Endodermal cell (in vitro differentiated cells): ENCODE measurements around the gene CDH23. TPM values are rescaled to one million over a fixed set of nuclear protein-coding genes. Genes with fewer than 3 reads are reported as not detected.

Experiments used
- DNase-seq: peaks from one replicate; pipeline ENCODE4 v3.0.0-alpha.2; 2017
- H3K27ac ChIP-seq: 2 replicates; pipeline ENCODE4 v1.5.1; 2013; ENCODE audit warnings: mild to moderate bottlenecking, low read depth, low read length, moderate library complexity
- H3K27me3 ChIP-seq: 2 replicates; pipeline ENCODE4 v1.6.1; 2013; ENCODE audit warnings: mild to moderate bottlenecking, low read length, moderate library complexity; ENCODE audit not compliant: insufficient read depth, control insufficient read depth, poor library complexity, severe bottlenecking
- H3K36me3 ChIP-seq: 2 replicates; pipeline ENCODE4 v1.7.0; 2013; ENCODE audit warnings: mild to moderate bottlenecking, low read length, moderate library complexity; ENCODE audit not compliant: control insufficient read depth, insufficient read depth
- H3K4me1 ChIP-seq: one replicate; pipeline ENCODE4 v1.7.0; 2013; ENCODE audit warnings: low read length; ENCODE audit not compliant: control insufficient read depth, insufficient read depth
- H3K4me3 ChIP-seq: 2 replicates; pipeline ENCODE4 v1.5.1; 2013; ENCODE audit warnings: mild to moderate bottlenecking, low read length, moderate library complexity
- H3K9ac ChIP-seq: 2 replicates; pipeline ENCODE4 v1.6.1; 2013; ENCODE audit warnings: mild to moderate bottlenecking, low read length, moderate library complexity; ENCODE audit not compliant: poor library complexity, severe bottlenecking; ENCODE audit errors: extremely low read depth
- H3K9me3 ChIP-seq: 2 replicates; pipeline ENCODE4 v1.6.1; 2013; ENCODE audit warnings: mild to moderate bottlenecking, low read length, moderate library complexity; ENCODE audit not compliant: control insufficient read depth
- H3K27ac Mint-ChIP-seq: 2 replicates; pipeline ENCODE4 v1.8.0; 2020; ENCODE audit warnings: mixed read lengths
- H3K27me3 Mint-ChIP-seq: 2 replicates; pipeline ENCODE4 v1.8.0; 2021; ENCODE audit warnings: mild to moderate bottlenecking, mixed read lengths; ENCODE audit not compliant: insufficient read depth
- H3K36me3 Mint-ChIP-seq: 2 replicates; pipeline ENCODE4 v1.8.0; 2020; ENCODE audit warnings: low read depth, mixed read lengths
- H3K4me1 Mint-ChIP-seq: 2 replicates; pipeline ENCODE4 v1.8.0; 2020; ENCODE audit warnings: mixed read lengths
- H3K4me3 Mint-ChIP-seq: 2 replicates; pipeline ENCODE4 v1.8.0; 2020; ENCODE audit warnings: mild to moderate bottlenecking, moderate library complexity, mixed read lengths
- H3K9me3 Mint-ChIP-seq: 2 replicates; pipeline ENCODE4 v1.8.0; 2020; ENCODE audit warnings: mild to moderate bottlenecking, mixed read lengths
- CTCF ChIP-seq: fragments of 200-600 bp; sonication (generic); conservative IDR thresholded peaks from 2 replicates; pipeline ENCODE4 v1.5.0; 2021; ENCODE audit warnings: antibody characterized with exemption, mild to moderate bottlenecking
- WGBS, 2 experiments: methylation state at CpG; one replicate each; pipeline versions ENCODE4 v1.1.5 to v1.1.7; 2013; ENCODE audit warnings: missing lambda C conversion rate in 2 of 2, mixed read lengths in 1 of 2; ENCODE audit not compliant: insufficient coverage in 1 of 2, insufficient read length in 1 of 2; 5-methylcytosine and 5-hydroxymethylcytosine counted together
- total RNA-seq, 2 donors: library from RNA; stranded (reverse); fragmentation: NEBNext Ultra II Directional in 1 of 2; extraction: Animal tissue kit (Norgen Biotek cat#: 25700) in 1 of 2; gene quantifications; 2 replicates in 1 of 2; 3 replicates in 1 of 2; pipeline ENCODE4 v1.2.1, GENCODE V29; 2021

CDH23 gene
- total RNA-seq, 2 donors from 2014 or later: 2.1 to 4.2 TPM

DNA sequence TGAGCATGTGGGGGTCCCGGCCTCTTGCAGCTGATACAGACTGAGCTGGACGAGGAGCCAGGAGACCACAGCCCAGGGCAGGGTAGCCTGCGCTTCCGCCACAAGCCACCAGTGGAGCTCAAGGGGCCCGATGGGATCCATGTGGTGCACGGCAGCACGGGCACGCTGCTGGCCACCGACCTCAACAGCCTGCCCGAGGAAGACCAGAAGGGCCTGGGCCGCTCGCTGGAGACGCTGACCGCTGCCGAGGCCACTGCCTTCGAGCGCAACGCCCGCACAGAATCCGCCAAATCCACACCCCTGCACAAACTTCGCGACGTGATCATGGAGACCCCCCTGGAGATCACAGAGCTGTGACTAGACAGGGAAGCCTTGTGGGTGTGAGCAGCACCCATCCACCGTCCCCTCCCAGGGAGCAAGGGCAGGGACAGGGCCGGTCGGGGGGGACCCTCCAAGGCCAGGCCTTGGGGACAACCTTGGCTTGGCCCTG, 418.2 kb downstream of the CDH23 start:
- Histone ChIP-seq H3K27me3 (no peaks in the 10 kb centered on the region), H3K27ac (no peak overlapping the region), H3K9me3 (no peaks in the 10 kb centered on the region), H3K4me3 (no peak overlapping the region), H3K36me3 (peaks cover 55% of the 10 kb centered on the region), H3K4me1 (no peaks in the 10 kb centered on the region), H3K9ac (no peak overlapping the region)
- no peaks in the 10 kb centered on the region for H3K27me3 Mint-ChIP-seq
- no peak overlapping the region for H3K4me3 Mint-ChIP-seq
- H3K27ac Mint-ChIP-seq: no peak overlapping the region
- DNase-seq: peak; percentile 76
- no peaks in the 10 kb centered on the region for H3K4me1 Mint-ChIP-seq
- peaks cover 52% of the 10 kb centered on the region for H3K36me3 Mint-ChIP-seq
- H3K9me3 Mint-ChIP-seq: no peaks in the 10 kb centered on the region
- peak; percentile 59 for TF ChIP-seq CTCF
- 95 to 98% methylated on average over 17 to 26 of the region's 26 CpGs for WGBS, 2 experiments

DNA sequence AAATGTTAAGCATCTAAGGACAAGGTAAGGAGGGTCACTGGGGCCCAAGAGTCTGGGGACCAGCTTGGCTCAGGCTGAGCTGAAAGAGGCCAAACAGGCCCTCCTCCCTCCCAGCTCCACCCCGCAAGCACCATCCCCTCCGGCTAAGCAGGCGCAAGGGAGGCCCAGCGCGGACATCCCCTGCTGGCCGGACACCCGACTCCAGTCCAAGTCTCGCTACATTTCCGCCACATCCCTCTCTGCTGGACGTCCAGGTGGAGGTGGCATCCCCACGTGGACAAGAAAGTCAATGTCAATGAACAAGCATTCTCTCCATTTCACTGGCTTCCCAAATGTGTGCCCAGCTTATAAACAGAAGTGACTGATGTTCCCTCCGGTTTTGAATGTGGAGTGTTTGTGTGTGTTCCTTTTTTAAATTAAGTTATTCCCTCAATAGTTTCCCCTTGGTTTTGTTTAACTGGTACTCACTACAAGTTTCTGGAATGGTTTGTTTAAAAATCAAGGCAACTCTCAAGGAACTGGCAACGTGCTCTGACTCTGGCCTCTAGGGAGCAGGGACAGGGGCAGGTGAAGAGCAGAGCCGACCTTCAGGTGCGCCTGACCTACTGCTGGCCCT, 418.9 kb downstream of the CDH23 start:
- DNase-seq: no peak
- no peaks in the 10 kb centered on the region for H3K4me1 Mint-ChIP-seq
- H3K27ac Mint-ChIP-seq: no peak overlapping the region
- WGBS, 2 experiments: 95 to 97% methylated on average over 13 to 15 of the region's 15 CpGs
- peaks cover 56% of the 10 kb centered on the region for H3K36me3 Mint-ChIP-seq
- H3K27me3 Mint-ChIP-seq: no peaks in the 10 kb centered on the region
- Histone ChIP-seq H3K27ac (no peak overlapping the region), H3K9ac (no peak overlapping the region), H3K9me3 (no peaks in the 10 kb centered on the region), H3K4me3 (no peak overlapping the region), H3K36me3 (peaks cover 61% of the 10 kb centered on the region), H3K27me3 (no peaks in the 10 kb centered on the region), H3K4me1 (no peaks in the 10 kb centered on the region)
- no peak for TF ChIP-seq CTCF
- H3K9me3 Mint-ChIP-seq: no peaks in the 10 kb centered on the region
- no peak overlapping the region for H3K4me3 Mint-ChIP-seq

DNA sequence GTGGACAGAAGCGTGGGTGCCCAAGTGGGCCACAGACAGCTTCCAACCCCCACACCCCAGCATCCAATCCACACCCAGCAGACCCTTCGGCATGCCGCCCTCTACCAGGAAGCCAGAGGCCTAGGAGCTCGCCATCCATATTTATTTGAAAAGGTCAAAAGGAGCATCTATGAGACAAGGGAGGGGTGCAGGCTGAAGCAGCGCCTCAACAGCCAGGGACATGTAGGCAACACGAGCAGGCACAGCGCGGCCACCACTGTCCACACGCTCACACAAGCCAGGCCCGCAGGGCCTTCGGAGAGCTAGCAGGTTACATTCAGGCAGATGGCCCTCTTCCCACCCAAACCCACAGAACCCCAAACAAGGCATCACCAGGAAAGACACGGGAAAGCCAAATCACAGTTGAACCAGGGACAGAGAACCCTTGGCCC, 419.7 kb downstream of the CDH23 start:
- H3K36me3 ChIP-seq: peaks cover 69% of the 10 kb centered on the region
- no peak for TF ChIP-seq CTCF
- Mint-ChIP-seq H3K4me1 (no peaks in the 10 kb centered on the region), H3K4me3 (no peak overlapping the region), H3K27me3 (no peaks in the 10 kb centered on the region), H3K36me3 (peaks cover 62% of the 10 kb centered on the region), H3K9me3 (no peaks in the 10 kb centered on the region), H3K27ac (no peak overlapping the region)
- no peaks in the 10 kb centered on the region for H3K4me1 ChIP-seq
- H3K9ac ChIP-seq: no peak overlapping the region
- no peak overlapping the region for H3K4me3 ChIP-seq
- no peaks in the 10 kb centered on the region for H3K27me3 ChIP-seq
- no peak for DNase-seq
- no peaks in the 10 kb centered on the region for H3K9me3 ChIP-seq
- whole genome bisulfite sequencing, 2 experiments: 91 to 100% methylated on average over 3 to 12 of the region's 12 CpGs
- H3K27ac ChIP-seq: no peak overlapping the region
